Skeletal muscle satellite cell (primary cell): ENCODE results near the gene ZNF385B.
A peak's percentile ranks its signal among the peaks of the same experiment; 100 is the strongest.

Experiments used
- H3K27me3 ChIP-seq: 2 replicates; pipeline ENCODE4 v1.7.0; 2013; ENCODE audit warnings: low read length; ENCODE audit not compliant: control insufficient read depth, insufficient read depth
- H3K36me3 ChIP-seq: 2 replicates; pipeline ENCODE4 v1.7.0; 2013; ENCODE audit warnings: mild to moderate bottlenecking, control low read depth, low read length; ENCODE audit not compliant: insufficient read depth
- H3K4me1 ChIP-seq: 2 replicates; pipeline ENCODE4 v1.7.0; 2013; ENCODE audit warnings: low read length; ENCODE audit not compliant: control insufficient read depth, insufficient read depth
- H3K4me2 ChIP-seq: 2 replicates; pipeline ENCODE4 v1.7.0; 2013; ENCODE audit warnings: mild to moderate bottlenecking, low read length
- H3K4me3 ChIP-seq: 2 replicates; pipeline ENCODE4 v1.7.0; 2013; ENCODE audit warnings: low read length
- H3K9ac ChIP-seq: 2 replicates; pipeline ENCODE4 v1.7.0; 2013; ENCODE audit warnings: mild to moderate bottlenecking, low read depth, low read length, moderate library complexity
- H3K9me3 ChIP-seq: replicated peaks from 2 replicates; pipeline ENCODE4 v1.7.0; 2013; ENCODE audit warnings: mild to moderate bottlenecking, control low read depth, low read length

ZNF385B gene

GRCh38 chr2:179495315-179495714 lies 366.1 kb downstream of the ZNF385B start:
- no peak overlapping the region for H3K4me2 ChIP-seq
- no peaks in the 10 kb centered on the region for H3K27me3 ChIP-seq
- no peaks in the 10 kb centered on the region for H3K9me3 ChIP-seq
- no peak overlapping the region for H3K4me3 ChIP-seq
- no peak overlapping the region for H3K9ac ChIP-seq
- no peaks in the 10 kb centered on the region for H3K36me3 ChIP-seq
- no peaks in the 10 kb centered on the region for H3K4me1 ChIP-seq

- Histone ChIP-seq H3K36me3 (no peaks in the 10 kb centered on the region), H3K4me2 (no peak overlapping the region), H3K4me1 (no peaks in the 10 kb centered on the region), H3K27me3 (no peaks in the 10 kb centered on the region), H3K4me3 (no peak overlapping the region), H3K9me3 (no peaks in the 10 kb centered on the region), H3K9ac (no peak overlapping the region)
These were observed 372.8 kb downstream of the ZNF385B start for GRCh38 chr2:179488563-179488962.

GRCh38 chr2:179487010-179487731 lies 374.2 kb downstream of the ZNF385B start:
- no peaks in the 10 kb centered on the region for H3K36me3 ChIP-seq
- H3K9ac ChIP-seq: no peak overlapping the region
- H3K27me3 ChIP-seq: no peaks in the 10 kb centered on the region
- no peak overlapping the region for H3K4me2 ChIP-seq
- no peaks in the 10 kb centered on the region for H3K4me1 ChIP-seq
- no peaks in the 10 kb centered on the region for H3K9me3 ChIP-seq
- no peak overlapping the region for H3K4me3 ChIP-seq

GRCh38 chr2:179483131-179483530 lies 378.3 kb downstream of the ZNF385B start:
- no peaks in the 10 kb centered on the region for H3K36me3 ChIP-seq
- H3K9ac ChIP-seq: no peak overlapping the region
- H3K9me3 ChIP-seq: no peaks in the 10 kb centered on the region
- H3K4me2 ChIP-seq: no peak overlapping the region
- no peaks in the 10 kb centered on the region for H3K4me1 ChIP-seq
- H3K4me3 ChIP-seq: no peak overlapping the region
- no peaks in the 10 kb centered on the region for H3K27me3 ChIP-seq

- Histone ChIP-seq H3K4me2 (no peak overlapping the region), H3K9ac (no peak overlapping the region), H3K9me3 (no peaks in the 10 kb centered on the region), H3K27me3 (no peaks in the 10 kb centered on the region), H3K36me3 (no peaks in the 10 kb centered on the region), H3K4me3 (no peak overlapping the region), H3K4me1 (no peaks in the 10 kb centered on the region)
These were observed 381.5 kb downstream of the ZNF385B start for GRCh38 chr2:179479947-179480346.

- Histone ChIP-seq H3K4me3 (no peak overlapping the region), H3K4me1 (no peaks in the 10 kb centered on the region), H3K4me2 (no peak overlapping the region), H3K9ac (no peak overlapping the region), H3K27me3 (no peaks in the 10 kb centered on the region), H3K9me3 (no peaks in the 10 kb centered on the region), H3K36me3 (no peaks in the 10 kb centered on the region)
These were observed 382.6 kb downstream of the ZNF385B start for GRCh38 chr2:179478771-179479170.

- H3K27me3 ChIP-seq: no peaks in the 10 kb centered on the region
- peaks cover 9% of the 10 kb centered on the region for H3K4me1 ChIP-seq
- no peak overlapping the region for H3K4me3 ChIP-seq
- H3K4me2 ChIP-seq: no peak overlapping the region
- H3K36me3 ChIP-seq: no peaks in the 10 kb centered on the region
- H3K9ac ChIP-seq: no peak overlapping the region
- H3K9me3 ChIP-seq: no peaks in the 10 kb centered on the region
These were observed 390.4 kb downstream of the ZNF385B start for GRCh38 chr2:179470992-179471391.

- Histone ChIP-seq H3K4me2 (no peak overlapping the region), H3K36me3 (no peaks in the 10 kb centered on the region), H3K9ac (no peak overlapping the region), H3K27me3 (no peaks in the 10 kb centered on the region), H3K4me1 (peaks cover 9% of the 10 kb centered on the region), H3K4me3 (no peak overlapping the region), H3K9me3 (no peaks in the 10 kb centered on the region)
These were observed 391.3 kb downstream of the ZNF385B start for GRCh38 chr2:179470089-179470488.

- Histone ChIP-seq H3K27me3 (no peaks in the 10 kb centered on the region), H3K4me3 (no peak overlapping the region), H3K9me3 (no peaks in the 10 kb centered on the region), H3K9ac (no peak overlapping the region), H3K4me2 (no peak overlapping the region), H3K4me1 (peaks cover 9% of the 10 kb centered on the region), H3K36me3 (no peaks in the 10 kb centered on the region)
These were observed 393.5 kb downstream of the ZNF385B start for GRCh38 chr2:179467960-179468359.

GRCh38 chr2:179467111-179467510 lies 394.3 kb downstream of the ZNF385B start:
- peaks cover 9% of the 10 kb centered on the region for H3K4me1 ChIP-seq
- no peak overlapping the region for H3K9ac ChIP-seq
- H3K9me3 ChIP-seq: no peaks in the 10 kb centered on the region
- H3K27me3 ChIP-seq: no peaks in the 10 kb centered on the region
- no peak overlapping the region for H3K4me3 ChIP-seq
- H3K36me3 ChIP-seq: no peaks in the 10 kb centered on the region
- H3K4me2 ChIP-seq: no peak overlapping the region

GRCh38 chr2:179461420-179461819 lies 400.0 kb downstream of the ZNF385B start:
- Histone ChIP-seq H3K27me3 (no peaks in the 10 kb centered on the region), H3K4me3 (peak overlapping the region; percentile 24), H3K4me1 (peaks cover 13% of the 10 kb centered on the region), H3K4me2 (no peak overlapping the region), H3K9ac (no peak overlapping the region), H3K9me3 (peaks cover 15% of the 10 kb centered on the region), H3K36me3 (no peaks in the 10 kb centered on the region)

- H3K4me3 ChIP-seq: peak overlapping the region; percentile 24
- H3K36me3 ChIP-seq: no peaks in the 10 kb centered on the region
- H3K27me3 ChIP-seq: no peaks in the 10 kb centered on the region
- peak overlapping the region; percentile 56 for H3K9ac ChIP-seq
- H3K9me3 ChIP-seq: peaks cover 15% of the 10 kb centered on the region
- H3K4me2 ChIP-seq: peak overlapping the region; percentile 1
- peaks cover 22% of the 10 kb centered on the region for H3K4me1 ChIP-seq
These were observed 401.1 kb downstream of the ZNF385B start for GRCh38 chr2:179460181-179460929.
